NCI-H187 (cell line): Measurements from ENCODE around the gene PROZ.
"Not testable (repeated sequence)": the region's sequence is repeated elsewhere in the genome, so short reads cannot be mapped to it uniquely, and the experiment has no call there.

Experiments
- DNase-seq, 2 experiments: peaks; one replicate each; lab custom pipeline; 2025; lab: John Stamatoyannopoulos, UW

PROZ gene

GRCh38 chr13:113155982-113156655 lies 2.3 kb upstream of the PROZ start:
- no peak for DNase-seq

DNA sequence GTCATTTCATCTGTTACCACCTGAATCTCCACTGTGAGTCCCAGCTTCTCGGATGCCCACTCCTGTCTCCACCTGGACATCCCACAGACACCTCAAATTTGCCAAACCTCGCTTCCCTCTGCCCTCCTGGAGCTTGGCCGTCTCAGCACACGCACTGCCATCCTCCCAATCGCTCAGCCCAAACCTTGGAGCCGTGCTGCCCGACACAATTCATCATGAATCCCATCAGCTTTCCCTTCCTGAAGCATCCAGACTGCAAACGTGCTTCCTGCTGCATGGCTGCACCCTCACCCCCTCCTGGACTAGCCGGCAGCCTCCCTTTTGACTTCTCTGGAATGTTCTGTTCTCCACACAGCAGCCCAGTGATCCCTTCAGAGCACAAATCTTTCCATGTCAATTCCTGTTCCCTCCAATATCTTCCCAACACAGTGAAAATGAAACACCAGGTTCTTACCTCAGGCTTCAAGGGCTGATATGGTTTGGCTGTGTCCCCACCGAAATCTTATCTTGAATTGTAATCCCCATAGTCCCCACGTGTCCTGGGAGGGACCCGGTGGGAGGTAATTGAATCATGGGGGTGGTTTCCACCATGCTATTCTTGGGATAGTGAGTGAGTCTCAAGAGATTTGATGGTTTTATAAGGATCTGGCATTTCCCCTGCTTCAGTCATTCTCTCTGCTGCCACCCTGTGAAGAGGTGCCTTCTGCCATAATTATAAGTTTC lies 1.1 kb upstream of the PROZ start:
- DNase-seq, result no peak

- DNase-seq, result no peak
Measured at GRCh38 chr13:113158946-113159345, 498 bp downstream of the PROZ start.

- no peak for DNase-seq
Measured at GRCh38 chr13:113159701-113160100, 1.3 kb downstream of the PROZ start.

- no peak for DNase-seq
Measured at GRCh38 chr13:113160983-113161382, 2.5 kb downstream of the PROZ start.

- DNase-seq, result no peak
Measured at GRCh38 chr13:113161433-113161832, 3.0 kb downstream of the PROZ start.

GRCh38 chr13:113161975-113162374 lies 3.5 kb downstream of the PROZ start:
- not testable (repeated sequence) for DNase-seq

- no peak for DNase-seq
Measured at GRCh38 chr13:113162783-113163685, 4.6 kb downstream of the PROZ start.

DNA sequence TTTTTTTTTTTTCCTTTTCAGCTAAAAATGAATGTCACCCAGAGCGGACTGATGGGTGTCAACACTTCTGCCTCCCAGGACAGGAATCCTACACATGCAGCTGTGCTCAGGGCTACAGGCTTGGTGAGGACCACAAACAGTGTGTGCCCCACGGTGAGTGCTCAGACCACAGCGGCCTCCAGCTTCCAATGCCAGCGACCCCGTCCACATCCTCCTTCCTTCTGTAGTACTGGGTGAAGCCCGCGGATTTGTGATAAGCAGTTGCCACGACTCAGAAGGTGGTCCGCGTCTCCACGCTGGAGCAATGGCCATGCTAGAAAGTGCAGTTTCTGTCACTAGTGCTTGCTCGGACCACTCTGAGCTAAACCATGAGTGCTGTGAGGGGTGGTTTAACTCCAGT lies 6.0 kb downstream of the PROZ start:
- no peak for DNase-seq

DNA sequence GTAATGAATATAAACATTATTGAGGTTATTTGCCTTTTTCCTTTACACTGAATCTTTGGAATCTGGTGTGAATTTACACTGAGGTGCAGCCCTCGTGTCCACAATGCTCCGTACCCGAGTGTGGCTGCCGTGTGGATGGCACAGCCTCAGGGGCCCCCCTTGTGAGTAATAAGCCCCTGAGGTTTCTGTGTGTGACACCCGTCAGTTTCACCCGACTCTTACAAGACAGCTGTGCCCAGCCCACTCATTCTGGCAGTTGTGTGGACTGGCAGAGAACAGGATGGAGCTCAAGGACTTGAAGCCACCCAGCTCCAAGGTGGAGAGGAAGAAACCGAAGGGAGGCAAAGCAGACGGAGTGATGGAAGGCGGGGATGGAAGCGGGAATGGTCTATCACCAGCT lies 7.8 kb downstream of the PROZ start:
- no peak for DNase-seq

GRCh38 chr13:113166681-113167080 lies 8.2 kb downstream of the PROZ start:
- DNase-seq, result no peak

DNA sequence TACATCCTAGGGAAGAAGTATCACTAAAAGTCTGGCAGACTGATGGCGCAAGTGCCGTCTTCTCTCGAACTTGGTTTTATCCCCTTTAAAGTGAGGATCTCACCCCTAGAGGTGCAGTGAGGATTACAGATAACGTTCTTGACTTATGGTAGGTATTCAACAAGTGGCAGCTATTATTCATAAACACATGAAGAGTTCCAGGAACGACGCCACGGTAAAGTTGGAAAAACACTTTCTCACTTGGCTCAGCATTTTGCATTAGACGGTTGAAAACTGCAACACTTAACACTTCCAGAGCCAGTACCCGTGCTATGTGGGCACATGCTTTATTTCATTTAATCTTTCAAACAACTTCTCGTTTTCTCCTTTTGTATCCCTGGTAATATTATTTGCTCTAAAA lies 8.7 kb downstream of the PROZ start:
- DNase-seq, result no peak

- DNase-seq, result no peak
Measured at GRCh38 chr13:113167575-113167974, 9.1 kb downstream of the PROZ start.

- DNase-seq, result no peak
Measured at GRCh38 chr13:113168211-113168610, 9.8 kb downstream of the PROZ start.

DNA sequence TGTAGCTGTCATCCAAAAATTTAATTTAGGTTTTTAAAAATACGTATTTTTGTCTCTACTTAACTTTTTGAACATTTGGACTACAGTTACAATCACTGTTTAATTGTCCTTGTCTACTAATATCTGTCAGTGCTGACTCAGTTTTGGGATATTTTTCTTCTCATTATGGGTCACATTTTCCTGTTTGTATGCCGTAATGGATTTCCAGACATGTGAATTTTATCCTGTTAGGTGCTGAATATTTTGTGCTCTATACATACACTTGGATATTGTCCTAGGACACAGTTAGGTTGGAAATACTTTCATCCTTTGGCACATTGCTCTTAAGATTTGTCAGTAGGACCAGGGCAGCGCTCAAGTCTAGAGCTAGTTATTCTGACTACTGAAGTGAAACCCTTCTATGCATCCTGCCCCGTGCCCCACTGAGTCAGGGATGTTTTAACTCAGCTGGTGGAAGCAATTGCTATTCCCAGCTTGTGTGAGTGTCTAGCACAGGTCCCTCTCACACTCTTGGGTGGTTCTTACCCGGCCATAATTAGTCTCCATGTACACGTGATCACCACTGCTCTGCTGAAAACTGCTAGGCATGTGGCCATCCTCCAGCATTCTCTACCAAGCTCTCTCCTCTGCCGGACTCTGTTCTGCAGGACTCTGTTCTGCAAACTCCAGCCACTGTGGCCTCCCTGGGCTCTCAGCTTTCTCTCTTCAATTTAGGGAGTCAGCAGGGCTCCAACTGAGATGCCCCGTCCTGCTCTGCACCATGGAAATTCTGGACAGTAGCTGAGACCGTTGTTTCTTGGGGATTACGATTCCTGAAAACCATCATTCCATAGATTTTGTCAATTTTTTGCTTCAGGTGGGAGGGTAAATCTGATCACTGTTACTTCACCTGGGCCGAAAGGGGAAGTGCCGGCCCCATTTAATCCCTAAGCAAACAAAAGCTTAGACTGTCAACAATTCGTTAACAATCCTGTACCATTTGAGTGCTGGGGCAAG lies 11.1 kb downstream of the PROZ start:
- no peak for DNase-seq

- DNase-seq, result no peak
Measured at GRCh38 chr13:113170511-113170910, 12.1 kb downstream of the PROZ start.

- DNase-seq, result no peak
Measured at GRCh38 chr13:113171250-113172125, 13.0 kb downstream of the PROZ start.

DNA sequence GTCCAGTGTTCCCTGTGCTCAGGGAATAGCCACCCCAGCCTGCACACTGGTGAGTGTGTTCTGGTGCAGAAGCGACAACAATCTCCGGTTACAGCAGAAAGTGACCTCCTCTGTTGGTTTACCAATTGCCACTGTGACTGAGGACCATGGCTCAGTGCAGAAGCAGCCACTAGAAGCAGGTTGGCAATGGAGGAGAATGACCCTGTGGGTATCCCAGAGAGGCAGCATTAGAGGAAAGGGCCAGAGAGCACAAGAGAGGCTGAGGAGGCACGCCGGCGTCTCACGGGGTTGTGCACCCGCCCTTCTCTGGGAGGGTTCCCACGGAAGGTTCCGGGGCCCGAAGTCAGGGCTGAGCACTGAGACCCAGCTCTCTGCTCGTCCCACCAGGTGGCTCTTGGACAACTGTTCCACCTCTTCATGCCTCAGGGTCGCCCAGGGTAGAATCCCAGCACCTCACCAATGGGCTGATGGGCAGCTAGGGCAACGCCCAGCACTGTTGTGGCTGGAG lies 14.0 kb downstream of the PROZ start:
- no peak for DNase-seq

DNA sequence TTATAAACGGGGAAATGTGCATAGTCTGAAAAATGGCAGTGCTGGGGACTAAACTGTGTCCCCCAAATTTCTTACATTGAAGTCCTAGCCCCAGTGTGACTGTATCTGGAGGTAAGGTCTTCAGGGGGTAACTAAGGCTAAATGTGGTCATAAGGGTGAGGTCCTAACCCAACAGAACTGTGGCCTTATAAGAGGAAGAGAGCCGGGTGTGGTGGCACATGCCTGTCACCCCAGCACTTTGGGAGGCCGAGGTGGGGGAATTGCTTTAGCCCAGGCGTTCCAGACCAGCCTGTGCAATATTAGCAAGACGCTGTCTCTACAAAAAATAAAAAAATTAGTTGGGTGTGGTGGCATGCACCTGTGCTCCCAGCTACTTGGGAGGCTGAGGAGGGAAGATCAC lies 17.8 kb downstream of the PROZ start:
- no peak for DNase-seq

GRCh38 chr13:113176822-113177221 lies 18.4 kb downstream of the PROZ start:
- no peak for DNase-seq
